Stomach (tissue), 4 donors: ENCODE measurements around the gene IQGAP3.

Source experiments
- CTCF ChIP-seq, 7 experiments: fragments of 450-650 bp in 4 of 7; fragments of 200-600 bp in 3 of 7; sonication (generic) in 3 of 7; IDR thresholded peaks; one replicate each; pipeline ENCODE4 v1.5.1; 2016 to 2019; ENCODE audit warnings: antibody characterized with exemption in 7 of 7, control low read depth in 2 of 7, mild to moderate bottlenecking in 1 of 7
- EP300 ChIP-seq: sonication (generic); formaldehyde crosslinking; IDR thresholded peaks from one replicate; pipeline ENCODE4 v1.6.1; 2017; ENCODE audit warnings: antibody characterized with exemption
- POLR2A ChIP-seq, 4 donors: fragments of 450-650 bp; IDR thresholded peaks; one replicate each; pipeline ENCODE4 v1.6.1; 2016; ENCODE audit warnings: antibody characterized with exemption in 4 of 4, control low read depth in 2 of 4, mild to moderate bottlenecking in 1 of 4, moderate library complexity in 1 of 4
- POLR2AphosphoS5 ChIP-seq, 3 donors: sonication (generic); formaldehyde crosslinking; IDR thresholded peaks; one replicate each; pipeline ENCODE4 v1.6.1; 2016; ENCODE audit warnings: antibody characterized with exemption in 3 of 3

GRCh38 chr1:156500793-156501506 is 71.4 kb downstream of the IQGAP3 start:
- peak in 5 of 7 experiments; percentile 26 to 65 (median 50) for TF ChIP-seq CTCF (IDR thresholded peaks at IDR 0.05)
- TF ChIP-seq EP300, result peak; percentile 17
- peak in 2 of 4 donors; percentile 72 to 84 for TF ChIP-seq POLR2A (IDR thresholded peaks at IDR 0.05)
- TF ChIP-seq POLR2AphosphoS5 (IDR thresholded peaks at IDR 0.05), result peak; percentile 97 to 99 (median 99)
